GM13976 (cell line): ENCODE measurements around the gene SSBP1.
A peak's percentile ranks its signal among the peaks of the same experiment; 100 is the strongest.
"Not testable (repeated sequence)": the region's sequence is repeated elsewhere in the genome, so short reads cannot be mapped to it uniquely, and the experiment has no call there.

ENCODE experiments used
- DNase-seq: peaks from one replicate; pipeline ENCODE4 v3.0.0; 2012; ENCODE audit warnings: low spot score
- in situ Hi-C: fragments of 300-500 bp; cut with MboI; formaldehyde crosslinking; loops from one replicate; pipeline ENCODE4 v1.12.0; 2022; ENCODE audit warnings: low sequenced_read_pairs, mixed read lengths, inconsistent platforms; ENCODE audit not compliant: unreplicated experiment
- TF ChIP-seq, protein P1 (sequence below): IDR thresholded peaks from 2 replicates; pipeline ENCODE4 v1.5.1; 2012; ENCODE audit warnings: borderline replicate concordance, mild to moderate bottlenecking; ENCODE audit not compliant: insufficient read depth; ENCODE audit errors: extremely low read depth, missing control alignments, control extremely low read depth

SSBP1 gene

DNA sequence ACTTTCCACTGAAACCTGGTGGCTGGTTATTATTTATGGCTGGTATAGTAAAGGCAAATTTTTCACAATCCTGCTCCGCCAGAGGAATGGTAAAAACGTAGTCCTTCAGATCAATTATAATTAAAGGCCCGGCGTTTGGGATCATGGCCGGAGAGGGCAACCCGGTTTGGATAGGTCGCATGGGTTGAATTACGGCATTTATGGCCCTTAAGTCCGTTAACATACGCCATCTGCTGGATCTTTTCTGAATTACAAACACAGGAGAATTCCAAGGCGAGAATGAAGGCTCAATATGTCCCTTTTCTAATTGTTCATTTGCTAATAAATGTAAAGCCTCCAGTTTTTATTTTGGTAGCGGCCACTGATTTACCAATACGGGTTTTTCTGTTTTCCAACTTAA lies 14.5 kb downstream of the SSBP1 start:
- in situ Hi-C loops, result no loop called here
- no peak for DNase-seq
- TF ChIP-seq, protein P1, sequence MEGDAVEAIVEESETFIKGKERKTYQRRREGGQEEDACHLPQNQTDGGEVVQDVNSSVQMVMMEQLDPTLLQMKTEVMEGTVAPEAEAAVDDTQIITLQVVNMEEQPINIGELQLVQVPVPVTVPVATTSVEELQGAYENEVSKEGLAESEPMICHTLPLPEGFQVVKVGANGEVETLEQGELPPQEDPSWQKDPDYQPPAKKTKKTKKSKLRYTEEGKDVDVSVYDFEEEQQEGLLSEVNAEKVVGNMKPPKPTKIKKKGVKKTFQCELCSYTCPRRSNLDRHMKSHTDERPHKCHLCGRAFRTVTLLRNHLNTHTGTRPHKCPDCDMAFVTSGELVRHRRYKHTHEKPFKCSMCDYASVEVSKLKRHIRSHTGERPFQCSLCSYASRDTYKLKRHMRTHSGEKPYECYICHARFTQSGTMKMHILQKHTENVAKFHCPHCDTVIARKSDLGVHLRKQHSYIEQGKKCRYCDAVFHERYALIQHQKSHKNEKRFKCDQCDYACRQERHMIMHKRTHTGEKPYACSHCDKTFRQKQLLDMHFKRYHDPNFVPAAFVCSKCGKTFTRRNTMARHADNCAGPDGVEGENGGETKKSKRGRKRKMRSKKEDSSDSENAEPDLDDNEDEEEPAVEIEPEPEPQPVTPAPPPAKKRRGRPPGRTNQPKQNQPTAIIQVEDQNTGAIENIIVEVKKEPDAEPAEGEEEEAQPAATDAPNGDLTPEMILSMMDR, result no peak

DNA sequence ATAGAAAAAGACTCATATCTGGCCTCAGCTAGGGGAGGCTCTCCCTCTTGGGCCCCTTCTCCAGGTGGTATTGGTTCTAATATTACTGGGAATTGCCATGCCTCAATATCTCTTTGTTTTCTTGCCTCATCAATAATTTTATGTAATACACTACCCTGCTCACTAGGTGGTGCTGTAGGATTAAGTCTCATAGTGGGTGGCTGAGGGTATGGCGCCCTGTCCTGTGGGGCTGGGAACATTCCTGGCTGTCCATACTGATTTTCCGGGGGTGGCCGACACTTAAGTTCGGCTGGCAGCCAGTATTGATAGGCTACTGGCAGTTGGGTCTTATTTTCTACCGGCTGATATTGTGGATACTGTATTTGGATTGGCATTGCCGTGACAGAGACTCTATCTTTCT lies 16.8 kb downstream of the SSBP1 start:
- DNase-seq, result no peak
- TF ChIP-seq, protein P1, result peak; percentile 30

DNA sequence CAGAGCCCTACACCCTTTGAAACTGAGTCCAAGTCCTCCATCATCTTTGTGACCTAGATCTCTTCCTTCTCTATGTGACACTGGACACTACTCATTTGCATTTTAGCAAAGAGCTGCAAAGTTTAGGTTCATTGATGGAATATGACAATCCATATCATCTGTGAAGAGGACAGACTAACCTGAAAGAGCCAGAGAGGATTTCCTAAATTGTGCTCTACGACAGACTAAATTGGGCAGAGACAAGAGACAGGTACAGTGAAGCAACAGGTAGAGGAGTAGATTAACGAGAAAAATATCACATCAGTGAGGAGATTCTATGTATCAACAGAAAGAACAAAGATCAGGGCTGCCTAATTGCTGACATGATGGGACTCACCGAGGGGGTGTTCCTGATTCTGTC lies 25.6 kb downstream of the SSBP1 start, which contains the start of gene TAS2R3:
TSS of gene TAS2R3 (plus strand) at position 301 of the 400 bp plus-strand sequence. CDS start at position 363, 62 bp downstream.
- in situ Hi-C loops, result no loop called here
- TF ChIP-seq, protein P1, result no peak
- DNase-seq, result no peak

More for the DNA sequence above, 16.8 kb downstream of the SSBP1 start:
- in situ Hi-C loops, result no loop called here

- in situ Hi-C loops, DNase-seq: not testable (repeated sequence)
Observed at GRCh38 chr7:141770083-141770583, 32.0 kb downstream of the SSBP1 start.

DNA sequence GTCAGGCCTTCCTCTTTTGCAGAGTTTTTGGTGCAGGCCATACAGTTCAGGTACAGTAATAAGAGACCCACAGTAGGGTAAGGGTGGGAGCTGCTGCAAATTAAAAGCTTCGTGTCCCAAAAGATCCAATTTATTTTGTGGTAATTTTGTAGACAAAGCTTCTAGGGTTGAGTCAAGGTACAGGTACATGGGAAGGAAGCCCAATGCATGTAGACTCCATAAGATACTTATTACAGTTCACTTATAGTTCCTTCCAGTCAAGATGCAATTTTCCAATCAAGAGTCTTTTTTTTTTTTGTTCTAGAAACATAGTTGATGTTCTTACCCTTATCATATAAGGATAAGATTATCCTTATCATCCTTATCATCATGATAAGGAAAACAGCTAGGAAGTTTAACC lies 38.2 kb downstream of the SSBP1 start, which contains the start of gene TAS2R4:
TSS of gene TAS2R4 (plus strand) at position 301 of the 400 bp plus-strand sequence. CDS start 1,815 bp downstream, outside the sequence.
- TF ChIP-seq, protein P1, result no peak
- DNase-seq, result no peak
- in situ Hi-C loops, result no loop called here

- peak; percentile 75 for DNase-seq
- TF ChIP-seq, protein P1, result peak; percentile 62
- in situ Hi-C loops, result no loop called here
Observed at GRCh38 chr7:141785706-141786552, 47.8 kb downstream of the SSBP1 start.

DNA sequence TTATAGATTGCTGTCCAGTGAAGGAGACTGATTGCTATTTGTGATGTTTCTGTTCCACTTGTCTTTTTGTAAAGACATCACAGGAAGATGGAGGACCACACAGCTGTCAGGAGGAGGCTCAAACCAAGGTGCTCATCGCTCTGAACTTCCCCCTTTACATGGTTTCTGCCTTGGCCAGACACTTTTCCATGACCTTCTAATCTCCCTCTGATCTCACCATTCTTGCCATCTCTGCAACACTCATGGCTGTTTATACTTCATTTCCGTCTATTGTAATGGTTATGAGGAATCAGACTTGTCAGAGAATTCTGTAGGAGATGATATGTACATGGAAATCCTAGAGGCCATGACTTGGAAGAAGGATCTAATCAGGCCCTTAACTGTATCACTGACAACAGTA lies 50.1 kb downstream of the SSBP1 start:
- in situ Hi-C loops, result no loop called here
- TF ChIP-seq, protein P1, result no peak
- no peak for DNase-seq
